ENCODE measurements around the gene LOXL1. TPM values are rescaled to one million over a fixed set of nuclear protein-coding genes. Genes with fewer than 3 reads are reported as not detected.

Gene LOXL1
- total and polyA plus RNA-seq, 2 experiments from 2014 or later, result 44.5 to 136 TPM

- Histone ChIP-seq H2AFZ (no peak overlapping the region), H3K4me1 (ENCODE audit: insufficient read depth) (no peaks in the 10 kb centered on the region), H3K4me3 (no peak overlapping the region), H3K9me2 (replicated peaks; ENCODE audit: insufficient read depth) (no peaks in the 10 kb centered on the region), H3K4me2 (no peak overlapping the region), H4K20me1 (ENCODE audit: insufficient read depth, poor library complexity, severe bottlenecking) (no peaks in the 10 kb centered on the region), H3K27me3 (no peaks in the 10 kb centered on the region), H3K79me2 (no peaks in the 10 kb centered on the region), H3K9me3 (ENCODE audit: low read depth) (no peaks in the 10 kb centered on the region), H3K27ac (no peak overlapping the region), H3K36me3 (replicated peaks; ENCODE audit: insufficient read depth, low read depth) (no peaks in the 10 kb centered on the region)
- no peak for DNase-seq (ENCODE audit: low spot score)
- WGBS (ENCODE audit: low lambda C conversion rate, missing lambda C conversion rate), result 78% methylated on average over 3 of the region's 3 CpGs
- TF ChIP-seq EZH2 (IDR thresholded peaks at IDR 0.05; ENCODE audit: borderline replicate concordance) (no peak), EZH2phosphoT487 (IDR thresholded peaks at IDR 0.05; ENCODE audit: low read depth, severe bottlenecking, unreplicated experiment) (no peak)
- TF ChIP-seq, protein P1, sequence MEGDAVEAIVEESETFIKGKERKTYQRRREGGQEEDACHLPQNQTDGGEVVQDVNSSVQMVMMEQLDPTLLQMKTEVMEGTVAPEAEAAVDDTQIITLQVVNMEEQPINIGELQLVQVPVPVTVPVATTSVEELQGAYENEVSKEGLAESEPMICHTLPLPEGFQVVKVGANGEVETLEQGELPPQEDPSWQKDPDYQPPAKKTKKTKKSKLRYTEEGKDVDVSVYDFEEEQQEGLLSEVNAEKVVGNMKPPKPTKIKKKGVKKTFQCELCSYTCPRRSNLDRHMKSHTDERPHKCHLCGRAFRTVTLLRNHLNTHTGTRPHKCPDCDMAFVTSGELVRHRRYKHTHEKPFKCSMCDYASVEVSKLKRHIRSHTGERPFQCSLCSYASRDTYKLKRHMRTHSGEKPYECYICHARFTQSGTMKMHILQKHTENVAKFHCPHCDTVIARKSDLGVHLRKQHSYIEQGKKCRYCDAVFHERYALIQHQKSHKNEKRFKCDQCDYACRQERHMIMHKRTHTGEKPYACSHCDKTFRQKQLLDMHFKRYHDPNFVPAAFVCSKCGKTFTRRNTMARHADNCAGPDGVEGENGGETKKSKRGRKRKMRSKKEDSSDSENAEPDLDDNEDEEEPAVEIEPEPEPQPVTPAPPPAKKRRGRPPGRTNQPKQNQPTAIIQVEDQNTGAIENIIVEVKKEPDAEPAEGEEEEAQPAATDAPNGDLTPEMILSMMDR (IDR thresholded peaks at IDR 0.05; ENCODE audit: poor library complexity), result no peak
These were observed 12.1 kb upstream of the LOXL1 start for GRCh38 chr15:73914145-73914544.

- H4K20me1 ChIP-seq (ENCODE audit: insufficient read depth, poor library complexity, severe bottlenecking), result no peaks in the 10 kb centered on the region
- no peaks in the 10 kb centered on the region for H3K27me3 ChIP-seq
- no peaks in the 10 kb centered on the region for H3K9me3 ChIP-seq (ENCODE audit: low read depth)
- no peak overlapping the region for H2AFZ ChIP-seq
- H3K4me2 ChIP-seq, result no peak overlapping the region
- no peaks in the 10 kb centered on the region for H3K9me2 ChIP-seq (replicated peaks; ENCODE audit: insufficient read depth)
- no peaks in the 10 kb centered on the region for H3K36me3 ChIP-seq (replicated peaks; ENCODE audit: insufficient read depth, low read depth)
- no peaks in the 10 kb centered on the region for H3K4me1 ChIP-seq (ENCODE audit: insufficient read depth)
- WGBS (ENCODE audit: low lambda C conversion rate, missing lambda C conversion rate), result 73% methylated on average over 2 of the region's 2 CpGs
- H3K79me2 ChIP-seq, result no peaks in the 10 kb centered on the region
- no peak for DNase-seq (ENCODE audit: low spot score)
- H3K27ac ChIP-seq, result no peak overlapping the region
- no peak overlapping the region for H3K4me3 ChIP-seq
- no peak for TF ChIP-seq EZH2 (IDR thresholded peaks at IDR 0.05; ENCODE audit: borderline replicate concordance)
- TF ChIP-seq EZH2phosphoT487 (IDR thresholded peaks at IDR 0.05; ENCODE audit: low read depth, severe bottlenecking, unreplicated experiment), result no peak
- TF ChIP-seq, protein P1 (IDR thresholded peaks at IDR 0.05; ENCODE audit: poor library complexity), result no peak
These were observed 11.2 kb upstream of the LOXL1 start for GRCh38 chr15:73915082-73915481.

GRCh38 chr15:73918784-73919183 lies 7.5 kb upstream of the LOXL1 start:
- peaks cover 25% of the 10 kb centered on the region for H3K4me1 ChIP-seq (ENCODE audit: insufficient read depth)
- no peak for TF ChIP-seq EZH2 (IDR thresholded peaks at IDR 0.05; ENCODE audit: borderline replicate concordance)
- TF ChIP-seq, protein P1 (IDR thresholded peaks at IDR 0.05; ENCODE audit: poor library complexity), result no peak
- TF ChIP-seq EZH2phosphoT487 (IDR thresholded peaks at IDR 0.05; ENCODE audit: low read depth, severe bottlenecking, unreplicated experiment), result no peak
- no peak overlapping the region for H2AFZ ChIP-seq
- no peaks in the 10 kb centered on the region for H3K9me3 ChIP-seq (ENCODE audit: low read depth)
- no peak overlapping the region for H3K4me2 ChIP-seq
- H3K27me3 ChIP-seq, result no peaks in the 10 kb centered on the region
- no peak overlapping the region for H3K4me3 ChIP-seq
- no peaks in the 10 kb centered on the region for H3K36me3 ChIP-seq (replicated peaks; ENCODE audit: insufficient read depth, low read depth)
- no peaks in the 10 kb centered on the region for H3K9me2 ChIP-seq (replicated peaks; ENCODE audit: insufficient read depth)
- H3K27ac ChIP-seq, result no peak overlapping the region
- DNase-seq (ENCODE audit: low spot score), result no peak
- WGBS (ENCODE audit: low lambda C conversion rate, missing lambda C conversion rate), result 95% methylated on average over 3 of the region's 3 CpGs
- no peaks in the 10 kb centered on the region for H4K20me1 ChIP-seq (ENCODE audit: insufficient read depth, poor library complexity, severe bottlenecking)
- no peaks in the 10 kb centered on the region for H3K79me2 ChIP-seq

DNA sequence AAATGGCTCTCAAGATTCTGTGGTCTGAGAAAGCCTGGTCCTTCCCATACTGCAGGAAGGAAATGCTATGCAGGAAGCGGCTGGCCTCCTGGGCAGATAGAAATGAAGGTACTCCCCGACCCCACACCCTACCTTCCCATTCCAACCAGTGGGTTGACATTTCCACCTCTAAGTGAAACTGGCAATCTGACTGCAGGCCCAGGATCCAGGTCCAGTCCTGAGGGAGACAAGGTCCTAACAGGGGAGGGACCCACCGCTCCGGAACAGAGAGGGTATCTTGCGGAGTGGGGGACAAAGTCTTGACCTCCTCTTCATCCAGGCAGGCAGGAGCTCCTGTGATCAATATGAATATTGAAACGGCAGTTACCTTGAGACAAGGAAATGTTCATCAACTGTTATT lies 6.6 kb upstream of the LOXL1 start:
- Histone ChIP-seq H3K36me3 (replicated peaks; ENCODE audit: insufficient read depth, low read depth) (no peaks in the 10 kb centered on the region), H3K9me3 (ENCODE audit: low read depth) (no peaks in the 10 kb centered on the region), H3K79me2 (no peaks in the 10 kb centered on the region), H2AFZ (no peak overlapping the region), H3K4me1 (ENCODE audit: insufficient read depth) (peaks cover 33% of the 10 kb centered on the region), H3K27ac (no peak overlapping the region), H3K9me2 (replicated peaks; ENCODE audit: insufficient read depth) (no peaks in the 10 kb centered on the region), H4K20me1 (ENCODE audit: insufficient read depth, poor library complexity, severe bottlenecking) (no peaks in the 10 kb centered on the region), H3K4me2 (no peak overlapping the region), H3K4me3 (no peak overlapping the region), H3K27me3 (no peaks in the 10 kb centered on the region)
- WGBS (ENCODE audit: low lambda C conversion rate, missing lambda C conversion rate), result 98% methylated on average over 6 of the region's 6 CpGs
- DNase-seq (ENCODE audit: low spot score), result no peak
- TF ChIP-seq EZH2phosphoT487 (IDR thresholded peaks at IDR 0.05; ENCODE audit: low read depth, severe bottlenecking, unreplicated experiment), result no peak

All from hepatocyte (in vitro differentiated cells).